PC-9 (cell line): ENCODE measurements around the gene TCP11L1.

ENCODE experiments used
- CTCF ChIP-seq: fragments of 200-600 bp; sonication (generic); conservative IDR thresholded peaks from 2 replicates; pipeline ENCODE4 v1.6.1; 2017; ENCODE audit warnings: mixed run types, antibody characterized with exemption, mild to moderate bottlenecking, moderate library complexity
- EZH2 ChIP-seq: fragments of 200-600 bp; sonication (generic); IDR thresholded peaks from 2 replicates; pipeline ENCODE4 v1.8.0; 2017; ENCODE audit warnings: antibody characterized with exemption, low read depth

- TF ChIP-seq EZH2, result no peak
- TF ChIP-seq CTCF, result no peak
Measured at GRCh38 chr11:33116535-33116934, 77.2 kb downstream of the TCP11L1 start.
